ENCODE results near the gene OR10J5.
"Not testable (repeated sequence)": the region's sequence is repeated elsewhere in the genome, so short reads cannot be mapped to it uniquely, and the experiment has no call there.

Gene OR10J5

DNA sequence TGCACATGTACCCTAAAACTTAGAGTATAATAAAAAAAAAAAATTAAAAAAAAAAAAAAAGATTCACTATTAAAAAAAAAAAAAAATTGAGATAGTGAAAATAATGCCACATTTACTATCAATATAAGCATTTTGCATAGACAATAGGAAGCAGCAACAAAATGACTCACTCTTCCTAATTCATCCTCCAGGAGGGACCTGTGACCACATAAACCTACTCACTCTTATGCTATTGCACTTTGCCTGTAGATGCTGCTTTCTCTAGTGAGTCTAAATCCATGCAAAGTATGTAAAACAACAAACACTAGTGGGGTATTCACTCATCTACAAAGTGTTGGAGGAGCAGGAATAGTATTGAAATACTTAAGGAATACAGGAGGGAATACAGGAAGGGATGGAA, 2.9 kb downstream of the OR10J5 start:
- no peak overlapping the region for H2BK120ac ChIP-seq (ENCODE audit: low read depth, low read length)
- H3K27ac ChIP-seq (ENCODE audit: low read depth, low read length): no peak overlapping the region
- H3K36me3 ChIP-seq (ENCODE audit: control insufficient read depth, insufficient read depth, low read length): no peaks in the 10 kb centered on the region
- H3K4me3 ChIP-seq (ENCODE audit: low read length): no peak overlapping the region
- H2BK5ac ChIP-seq (ENCODE audit: low read length): no peak overlapping the region
- H3K18ac ChIP-seq (ENCODE audit: low read length): no peak overlapping the region
- H2AK5ac ChIP-seq (ENCODE audit: low read length): no peak overlapping the region
- no peak overlapping the region for H4K5ac ChIP-seq (ENCODE audit: low read length)
- H4K8ac ChIP-seq (ENCODE audit: low read depth, low read length): no peak overlapping the region
- no peak for DNase-seq
- no peak overlapping the region for H3K4me2 ChIP-seq (ENCODE audit: low read length)
- no peak overlapping the region for H3K9ac ChIP-seq (ENCODE audit: low read length)
- no peak overlapping the region for H2BK15ac ChIP-seq (replicated peaks; ENCODE audit: low read depth)
- H3K4me1 ChIP-seq (ENCODE audit: control insufficient read depth, low read depth, low read length): no peaks in the 10 kb centered on the region
- H3K4ac ChIP-seq (ENCODE audit: low read depth, low read length): no peak overlapping the region
- no peak overlapping the region for H3K23ac ChIP-seq (ENCODE audit: low read length)
- no peaks in the 10 kb centered on the region for H3K79me2 ChIP-seq (ENCODE audit: control insufficient read depth, insufficient read depth, low read length)
- no peaks in the 10 kb centered on the region for H3K79me1 ChIP-seq (ENCODE audit: low read length)
- H3K56ac ChIP-seq (ENCODE audit: low read length): no peak overlapping the region
- H3K27me3 ChIP-seq (ENCODE audit: insufficient read depth, low read length, poor library complexity): no peaks in the 10 kb centered on the region

DNA sequence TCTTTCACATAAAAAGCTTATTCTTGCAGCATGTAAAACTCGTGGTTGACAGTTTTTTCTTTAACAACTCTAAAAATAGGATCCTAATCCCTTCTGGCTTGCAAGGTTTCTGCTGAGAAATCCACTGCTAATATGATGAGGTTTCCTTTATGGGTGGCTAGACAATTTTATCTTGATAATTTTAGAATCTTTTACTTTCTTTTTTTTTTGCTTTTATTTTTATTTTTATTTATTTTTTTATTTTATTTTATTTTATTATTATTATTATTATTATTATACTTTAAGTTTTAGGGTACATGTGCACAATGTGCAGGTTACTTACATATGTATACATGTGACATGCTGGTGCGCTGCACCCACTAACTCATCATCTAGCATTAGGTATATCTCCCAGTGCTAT, 11.0 kb downstream of the OR10J5 start:
- H2BK15ac ChIP-seq (replicated peaks; ENCODE audit: low read depth); H2BK5ac ChIP-seq (ENCODE audit: low read length); H3K4ac ChIP-seq (ENCODE audit: low read depth, low read length); H3K56ac ChIP-seq (ENCODE audit: low read length); H3K4me2 ChIP-seq (ENCODE audit: low read length); H3K79me1 ChIP-seq (ENCODE audit: low read length); H3K79me2 ChIP-seq (ENCODE audit: control insufficient read depth, insufficient read depth, low read length); H2BK120ac ChIP-seq (ENCODE audit: low read depth, low read length); H3K4me1 ChIP-seq (ENCODE audit: control insufficient read depth, low read depth, low read length); H3K18ac ChIP-seq (ENCODE audit: low read length); H3K36me3 ChIP-seq (ENCODE audit: control insufficient read depth, insufficient read depth, low read length); H3K27ac ChIP-seq (ENCODE audit: low read depth, low read length); H4K5ac ChIP-seq (ENCODE audit: low read length); DNase-seq; H3K4me3 ChIP-seq (ENCODE audit: low read length); H2AK5ac ChIP-seq (ENCODE audit: low read length); H4K8ac ChIP-seq (ENCODE audit: low read depth, low read length); H3K23ac ChIP-seq (ENCODE audit: low read length); H3K27me3 ChIP-seq (ENCODE audit: insufficient read depth, low read length, poor library complexity); H3K9ac ChIP-seq (ENCODE audit: low read length): not testable (repeated sequence)
- WGBS (ENCODE audit: extremely low coverage, insufficient coverage, low lambda C conversion rate): no CpG with 5 or more reads among the region's 2 CpGs

DNA sequence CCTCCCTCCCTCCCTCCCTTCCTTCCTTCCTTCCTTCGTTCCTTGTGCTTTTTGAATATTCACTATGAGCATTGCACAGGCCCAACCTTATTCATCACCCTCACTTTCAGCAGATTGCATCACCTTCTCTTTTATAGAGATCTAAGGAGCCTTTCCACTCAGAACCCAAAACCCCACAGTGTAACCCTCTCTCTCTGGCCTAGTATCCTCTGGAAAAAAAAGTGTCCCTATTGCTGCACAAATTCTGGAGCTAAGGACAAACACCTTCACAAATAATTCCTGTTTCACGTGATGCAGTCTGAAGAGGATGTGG, 25.6 kb downstream of the OR10J5 start:
- peak; percentile 8 for DNase-seq
- Histone ChIP-seq H2BK5ac (ENCODE audit: low read length) (no peak overlapping the region), H3K79me1 (ENCODE audit: low read length) (no peaks in the 10 kb centered on the region), H2BK15ac (replicated peaks; ENCODE audit: low read depth) (no peak overlapping the region), H3K4me3 (ENCODE audit: low read length) (no peak overlapping the region), H3K18ac (ENCODE audit: low read length) (no peak overlapping the region), H3K9ac (ENCODE audit: low read length) (no peak overlapping the region), H3K56ac (ENCODE audit: low read length) (no peak overlapping the region), H4K8ac (ENCODE audit: low read depth, low read length) (no peak overlapping the region), H3K23ac (ENCODE audit: low read length) (no peak overlapping the region), H2BK120ac (ENCODE audit: low read depth, low read length) (no peak overlapping the region), H3K4me1 (ENCODE audit: control insufficient read depth, low read depth, low read length) (no peaks in the 10 kb centered on the region), H3K27me3 (ENCODE audit: insufficient read depth, low read length, poor library complexity) (no peaks in the 10 kb centered on the region), H3K36me3 (ENCODE audit: control insufficient read depth, insufficient read depth, low read length) (no peaks in the 10 kb centered on the region), H3K79me2 (ENCODE audit: control insufficient read depth, insufficient read depth, low read length) (no peaks in the 10 kb centered on the region), H2AK5ac (ENCODE audit: low read length) (no peak overlapping the region), H3K27ac (ENCODE audit: low read depth, low read length) (no peak overlapping the region), H3K4me2 (ENCODE audit: low read length) (no peak overlapping the region), H4K5ac (ENCODE audit: low read length) (no peak overlapping the region), H3K4ac (ENCODE audit: low read depth, low read length) (no peak overlapping the region)
- no CpG with 5 or more reads among the region's 2 CpGs for WGBS (ENCODE audit: extremely low coverage, insufficient coverage, low lambda C conversion rate)

DNA sequence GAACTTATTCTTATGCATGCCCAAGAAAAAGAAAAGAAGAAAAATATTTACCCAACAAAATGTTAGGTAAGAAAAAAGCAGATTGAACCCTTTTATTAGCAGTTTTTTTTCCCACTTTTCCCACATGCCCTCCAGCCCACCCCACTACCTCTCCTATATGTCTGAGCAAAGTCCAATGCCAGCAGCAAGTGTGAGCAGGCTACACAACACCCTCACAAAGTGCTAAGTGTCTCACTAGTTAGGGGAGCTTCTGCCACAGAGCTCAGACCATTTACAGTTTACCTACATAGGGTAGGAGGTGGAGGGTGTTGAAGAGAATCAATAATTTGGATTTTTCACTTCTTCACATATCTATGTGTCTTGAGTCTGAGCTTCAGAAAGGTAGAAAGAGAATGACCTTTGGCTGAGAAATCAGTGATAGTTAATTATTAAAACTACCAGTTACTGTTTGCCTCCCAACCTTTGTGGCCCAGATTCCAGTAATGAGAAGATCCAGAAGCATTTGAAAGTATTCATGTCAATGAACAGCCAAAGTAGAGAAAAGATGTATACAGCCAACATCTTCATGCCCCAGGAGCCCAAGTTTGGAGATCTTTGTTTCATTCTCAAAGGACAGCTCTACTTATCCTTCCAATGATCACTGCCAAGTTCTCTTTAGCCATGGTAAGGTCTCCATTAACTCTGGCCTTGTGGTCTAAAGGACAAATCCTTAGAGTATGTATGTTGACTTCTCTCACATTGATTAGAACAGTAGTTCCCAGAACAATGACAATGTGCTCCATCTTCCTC, 26.2 kb downstream of the OR10J5 start:
- Histone ChIP-seq H4K5ac (ENCODE audit: low read length) (no peak overlapping the region), H3K4me1 (ENCODE audit: control insufficient read depth, low read depth, low read length) (no peaks in the 10 kb centered on the region), H3K79me1 (ENCODE audit: low read length) (no peaks in the 10 kb centered on the region), H3K27me3 (ENCODE audit: insufficient read depth, low read length, poor library complexity) (no peaks in the 10 kb centered on the region), H3K79me2 (ENCODE audit: control insufficient read depth, insufficient read depth, low read length) (no peaks in the 10 kb centered on the region), H3K4ac (ENCODE audit: low read depth, low read length) (no peak overlapping the region), H3K18ac (ENCODE audit: low read length) (no peak overlapping the region), H3K4me2 (ENCODE audit: low read length) (no peak overlapping the region), H2BK120ac (ENCODE audit: low read depth, low read length) (no peak overlapping the region), H3K9ac (ENCODE audit: low read length) (no peak overlapping the region), H3K56ac (ENCODE audit: low read length) (no peak overlapping the region), H3K23ac (ENCODE audit: low read length) (no peak overlapping the region), H2BK15ac (replicated peaks; ENCODE audit: low read depth) (no peak overlapping the region), H2AK5ac (ENCODE audit: low read length) (no peak overlapping the region), H4K8ac (ENCODE audit: low read depth, low read length) (no peak overlapping the region), H3K27ac (ENCODE audit: low read depth, low read length) (no peak overlapping the region), H3K4me3 (ENCODE audit: low read length) (no peak overlapping the region), H2BK5ac (ENCODE audit: low read length) (no peak overlapping the region), H3K36me3 (ENCODE audit: control insufficient read depth, insufficient read depth, low read length) (no peaks in the 10 kb centered on the region)
- no peak for DNase-seq

DNA sequence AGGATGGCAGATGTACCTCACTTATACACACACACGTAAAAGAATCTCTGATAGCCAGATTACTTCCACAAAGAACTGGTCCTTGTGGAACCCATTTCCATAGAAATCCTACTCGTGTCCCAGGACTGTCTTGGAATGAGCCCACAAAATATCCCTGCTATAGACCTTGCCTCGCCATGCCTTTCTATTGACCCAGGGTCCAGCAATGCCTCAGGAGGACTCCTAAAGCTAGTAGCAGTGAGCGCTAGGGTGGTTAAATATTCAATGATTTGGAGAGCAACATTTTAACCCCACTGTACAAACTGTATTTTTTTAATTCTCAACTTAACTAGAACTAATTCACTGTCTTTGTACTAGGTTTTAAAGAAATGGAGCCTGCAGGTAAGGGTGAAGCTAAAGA, 26.9 kb downstream of the OR10J5 start:
- H3K23ac ChIP-seq (ENCODE audit: low read length): no peak overlapping the region
- H4K8ac ChIP-seq (ENCODE audit: low read depth, low read length): no peak overlapping the region
- no peaks in the 10 kb centered on the region for H3K4me1 ChIP-seq (ENCODE audit: control insufficient read depth, low read depth, low read length)
- WGBS (ENCODE audit: extremely low coverage, insufficient coverage, low lambda C conversion rate): no CpG with 5 or more reads among the region's 4 CpGs
- no peaks in the 10 kb centered on the region for H3K36me3 ChIP-seq (ENCODE audit: control insufficient read depth, insufficient read depth, low read length)
- no peaks in the 10 kb centered on the region for H3K27me3 ChIP-seq (ENCODE audit: insufficient read depth, low read length, poor library complexity)
- H3K79me2 ChIP-seq (ENCODE audit: control insufficient read depth, insufficient read depth, low read length): no peaks in the 10 kb centered on the region
- no peak overlapping the region for H2BK15ac ChIP-seq (replicated peaks; ENCODE audit: low read depth)
- no peak overlapping the region for H3K9ac ChIP-seq (ENCODE audit: low read length)
- no peak overlapping the region for H4K5ac ChIP-seq (ENCODE audit: low read length)
- no peak overlapping the region for H3K27ac ChIP-seq (ENCODE audit: low read depth, low read length)
- DNase-seq: no peak
- no peak overlapping the region for H3K18ac ChIP-seq (ENCODE audit: low read length)
- H3K79me1 ChIP-seq (ENCODE audit: low read length): no peaks in the 10 kb centered on the region
- no peak overlapping the region for H3K4me3 ChIP-seq (ENCODE audit: low read length)
- no peak overlapping the region for H3K4ac ChIP-seq (ENCODE audit: low read depth, low read length)
- H2AK5ac ChIP-seq (ENCODE audit: low read length): no peak overlapping the region
- H3K56ac ChIP-seq (ENCODE audit: low read length): no peak overlapping the region
- H2BK120ac ChIP-seq (ENCODE audit: low read depth, low read length): no peak overlapping the region
- no peak overlapping the region for H3K4me2 ChIP-seq (ENCODE audit: low read length)
- H2BK5ac ChIP-seq (ENCODE audit: low read length): no peak overlapping the region

DNA sequence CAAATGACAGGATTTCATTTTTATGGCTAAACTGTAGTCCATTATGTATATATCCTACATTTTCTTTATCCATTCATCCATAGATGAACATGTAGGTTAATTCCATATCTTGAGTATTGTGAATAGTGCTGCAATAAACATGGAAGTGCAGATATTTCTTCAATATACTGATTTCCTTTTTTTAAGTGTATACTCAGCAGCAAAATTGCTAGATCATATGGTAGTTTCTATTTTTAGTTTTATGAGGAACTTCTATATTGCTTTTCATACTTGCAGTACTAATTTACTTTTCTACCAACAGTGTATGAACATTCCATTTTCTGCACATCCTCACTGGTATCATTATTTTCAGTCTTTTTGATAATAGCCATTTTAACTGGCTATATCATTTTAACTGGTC, 30.1 kb downstream of the OR10J5 start:
- H3K4me3 ChIP-seq (ENCODE audit: low read length): no peak overlapping the region
- H2BK120ac ChIP-seq (ENCODE audit: low read depth, low read length): no peak overlapping the region
- H3K56ac ChIP-seq (ENCODE audit: low read length): no peak overlapping the region
- no peak overlapping the region for H3K4ac ChIP-seq (ENCODE audit: low read depth, low read length)
- no peak overlapping the region for H3K18ac ChIP-seq (ENCODE audit: low read length)
- no peaks in the 10 kb centered on the region for H3K79me2 ChIP-seq (ENCODE audit: control insufficient read depth, insufficient read depth, low read length)
- H2AK5ac ChIP-seq (ENCODE audit: low read length): no peak overlapping the region
- no peaks in the 10 kb centered on the region for H3K36me3 ChIP-seq (ENCODE audit: control insufficient read depth, insufficient read depth, low read length)
- no peak overlapping the region for H3K9ac ChIP-seq (ENCODE audit: low read length)
- no peak overlapping the region for H2BK5ac ChIP-seq (ENCODE audit: low read length)
- H3K79me1 ChIP-seq (ENCODE audit: low read length): no peaks in the 10 kb centered on the region
- H3K4me2 ChIP-seq (ENCODE audit: low read length): no peak overlapping the region
- no peak overlapping the region for H3K27ac ChIP-seq (ENCODE audit: low read depth, low read length)
- no peak overlapping the region for H4K8ac ChIP-seq (ENCODE audit: low read depth, low read length)
- no peak overlapping the region for H2BK15ac ChIP-seq (replicated peaks; ENCODE audit: low read depth)
- H3K4me1 ChIP-seq (ENCODE audit: control insufficient read depth, low read depth, low read length): no peaks in the 10 kb centered on the region
- H3K27me3 ChIP-seq (ENCODE audit: insufficient read depth, low read length, poor library complexity): no peaks in the 10 kb centered on the region
- no peak for DNase-seq
- H3K23ac ChIP-seq (ENCODE audit: low read length): no peak overlapping the region
- no peak overlapping the region for H4K5ac ChIP-seq (ENCODE audit: low read length)
